Fibroblast of the aortic adventitia (primary cell): ENCODE results near the gene DCHS1. TPM values are rescaled to one million over a fixed set of nuclear protein-coding genes. Genes with fewer than 3 reads are reported as not detected.

Experiments used
- DNase-seq: peaks from one replicate; pipeline ENCODE4 v3.0.0-alpha.2; 2010; ENCODE audit warnings: low read depth
- H3K4me3 ChIP-seq: 2 replicates; pipeline ENCODE4 v1.5.1; 2011; ENCODE audit warnings: low read depth, mild to moderate bottlenecking, control low read depth, low read length, moderate library complexity
- total RNA-seq: library from RNA; depleted of rRNA; stranded (reverse); fragments of >200 nt; gene quantifications from 2 replicates; pipeline ENCODE4 v1.2.3, GENCODE V29; 2012; ENCODE audit warnings: low replicate concordance
- TF ChIP-seq, protein P1 (sequence below): IDR thresholded peaks from 2 replicates; pipeline ENCODE4 v1.5.1; 2011; ENCODE audit warnings: mild to moderate bottlenecking, low read length, control low read depth, inconsistent platforms; ENCODE audit not compliant: insufficient read depth

DCHS1 gene
- total RNA-seq, 1 donor, result 19.0 TPM

DNA sequence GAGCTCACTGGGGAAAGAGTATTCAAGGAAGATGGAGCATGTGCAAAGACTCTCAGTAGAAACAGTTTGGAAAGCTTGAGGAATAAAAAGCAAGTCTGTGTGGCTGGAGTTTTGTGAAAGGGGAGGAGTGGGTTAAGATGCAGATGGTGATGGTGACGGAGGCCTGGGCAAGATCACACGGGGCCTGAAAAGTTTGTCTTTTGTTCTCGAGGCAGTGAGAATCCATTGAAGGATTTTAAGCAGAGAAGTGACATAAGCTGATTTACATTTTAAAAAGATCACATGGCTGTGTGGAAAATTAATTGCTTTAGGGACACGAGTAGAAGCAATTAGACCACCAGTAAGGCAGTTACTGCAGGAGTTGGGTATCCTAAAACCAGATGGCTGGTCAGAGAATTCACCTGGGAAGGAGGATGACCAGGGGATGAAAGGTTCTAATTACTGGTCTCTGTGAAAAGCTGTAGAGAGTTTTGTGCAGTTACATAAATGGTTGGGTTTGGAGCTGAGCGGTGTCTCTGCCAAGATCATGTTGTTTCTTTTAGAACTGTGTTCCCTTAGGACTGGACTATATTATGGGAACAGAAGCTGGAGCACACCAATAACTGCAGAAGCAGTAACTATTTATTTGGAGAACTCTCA, 59.3 kb downstream of the DCHS1 start:
- no peak overlapping the region for H3K4me3 ChIP-seq
- TF ChIP-seq, protein P1, sequence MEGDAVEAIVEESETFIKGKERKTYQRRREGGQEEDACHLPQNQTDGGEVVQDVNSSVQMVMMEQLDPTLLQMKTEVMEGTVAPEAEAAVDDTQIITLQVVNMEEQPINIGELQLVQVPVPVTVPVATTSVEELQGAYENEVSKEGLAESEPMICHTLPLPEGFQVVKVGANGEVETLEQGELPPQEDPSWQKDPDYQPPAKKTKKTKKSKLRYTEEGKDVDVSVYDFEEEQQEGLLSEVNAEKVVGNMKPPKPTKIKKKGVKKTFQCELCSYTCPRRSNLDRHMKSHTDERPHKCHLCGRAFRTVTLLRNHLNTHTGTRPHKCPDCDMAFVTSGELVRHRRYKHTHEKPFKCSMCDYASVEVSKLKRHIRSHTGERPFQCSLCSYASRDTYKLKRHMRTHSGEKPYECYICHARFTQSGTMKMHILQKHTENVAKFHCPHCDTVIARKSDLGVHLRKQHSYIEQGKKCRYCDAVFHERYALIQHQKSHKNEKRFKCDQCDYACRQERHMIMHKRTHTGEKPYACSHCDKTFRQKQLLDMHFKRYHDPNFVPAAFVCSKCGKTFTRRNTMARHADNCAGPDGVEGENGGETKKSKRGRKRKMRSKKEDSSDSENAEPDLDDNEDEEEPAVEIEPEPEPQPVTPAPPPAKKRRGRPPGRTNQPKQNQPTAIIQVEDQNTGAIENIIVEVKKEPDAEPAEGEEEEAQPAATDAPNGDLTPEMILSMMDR, result no peak
- no peak for DNase-seq

DNA sequence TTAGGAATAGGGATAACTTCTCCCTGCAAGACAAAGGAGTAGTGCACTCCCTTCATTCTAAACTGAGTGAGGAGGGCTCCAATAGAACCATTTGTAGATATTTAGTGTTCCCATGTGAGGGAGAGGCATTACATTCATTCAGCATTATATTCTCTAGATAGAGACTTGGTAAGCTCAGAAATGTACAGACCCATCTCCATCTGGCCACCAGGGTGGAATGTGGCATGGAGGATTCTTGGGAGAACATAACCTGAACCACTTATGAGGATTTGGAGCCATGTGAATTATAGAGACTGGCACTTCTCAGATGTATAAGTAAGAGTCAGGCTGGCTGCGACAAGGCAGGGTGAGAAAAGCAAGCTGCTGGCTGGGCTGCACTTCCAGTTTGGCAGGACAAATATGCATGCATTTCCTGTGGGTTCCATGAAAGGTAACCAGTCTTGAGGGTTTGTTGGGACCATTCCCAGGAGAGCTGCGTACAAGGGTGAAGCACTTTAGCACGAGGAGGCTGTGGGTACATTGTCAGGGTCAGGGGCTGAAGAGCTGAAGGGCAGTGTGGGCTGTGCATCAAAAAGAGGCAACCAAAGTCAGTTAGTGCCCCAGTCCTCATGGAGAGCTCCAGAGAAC, 61.4 kb downstream of the DCHS1 start:
- DNase-seq, result no peak
- TF ChIP-seq, protein P1, result no peak
- no peak overlapping the region for H3K4me3 ChIP-seq

- DNase-seq, result no peak
- TF ChIP-seq, protein P1, result no peak
- H3K4me3 ChIP-seq, result no peak overlapping the region
Measured at GRCh38 chr11:6588018-6588417, 67.6 kb downstream of the DCHS1 start.

DNA sequence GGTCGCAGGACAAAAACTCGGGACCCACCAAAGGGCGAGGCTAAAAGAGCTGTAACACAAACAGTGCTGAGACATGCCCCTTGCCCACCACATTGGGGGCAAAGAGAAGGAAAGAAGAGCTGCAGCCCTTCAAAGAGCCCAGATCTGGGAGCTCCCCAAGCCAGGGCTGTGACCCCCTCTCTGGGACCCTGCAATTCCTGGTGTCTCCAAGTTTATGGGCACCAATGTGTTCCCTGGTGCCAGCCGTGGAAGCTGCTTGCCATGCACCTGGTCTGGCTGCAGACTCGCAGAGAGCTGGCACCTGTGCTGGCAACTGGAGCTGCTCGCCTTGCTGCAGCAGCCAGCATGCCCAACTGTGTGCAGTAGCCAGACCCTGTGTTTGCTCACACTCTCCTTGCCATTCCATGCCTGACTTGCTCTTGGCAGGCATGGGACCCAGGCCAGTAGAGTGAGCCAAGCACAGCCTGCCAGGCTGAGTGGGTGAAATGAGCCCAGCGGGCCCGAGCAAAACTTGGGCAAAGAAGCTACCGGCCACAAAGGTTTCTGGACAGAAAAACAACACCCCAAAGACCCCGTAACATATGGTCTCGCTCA, 68.2 kb downstream of the DCHS1 start:
- H3K4me3 ChIP-seq, result no peak overlapping the region
- TF ChIP-seq, protein P1, result no peak
- DNase-seq, result no peak

DNA sequence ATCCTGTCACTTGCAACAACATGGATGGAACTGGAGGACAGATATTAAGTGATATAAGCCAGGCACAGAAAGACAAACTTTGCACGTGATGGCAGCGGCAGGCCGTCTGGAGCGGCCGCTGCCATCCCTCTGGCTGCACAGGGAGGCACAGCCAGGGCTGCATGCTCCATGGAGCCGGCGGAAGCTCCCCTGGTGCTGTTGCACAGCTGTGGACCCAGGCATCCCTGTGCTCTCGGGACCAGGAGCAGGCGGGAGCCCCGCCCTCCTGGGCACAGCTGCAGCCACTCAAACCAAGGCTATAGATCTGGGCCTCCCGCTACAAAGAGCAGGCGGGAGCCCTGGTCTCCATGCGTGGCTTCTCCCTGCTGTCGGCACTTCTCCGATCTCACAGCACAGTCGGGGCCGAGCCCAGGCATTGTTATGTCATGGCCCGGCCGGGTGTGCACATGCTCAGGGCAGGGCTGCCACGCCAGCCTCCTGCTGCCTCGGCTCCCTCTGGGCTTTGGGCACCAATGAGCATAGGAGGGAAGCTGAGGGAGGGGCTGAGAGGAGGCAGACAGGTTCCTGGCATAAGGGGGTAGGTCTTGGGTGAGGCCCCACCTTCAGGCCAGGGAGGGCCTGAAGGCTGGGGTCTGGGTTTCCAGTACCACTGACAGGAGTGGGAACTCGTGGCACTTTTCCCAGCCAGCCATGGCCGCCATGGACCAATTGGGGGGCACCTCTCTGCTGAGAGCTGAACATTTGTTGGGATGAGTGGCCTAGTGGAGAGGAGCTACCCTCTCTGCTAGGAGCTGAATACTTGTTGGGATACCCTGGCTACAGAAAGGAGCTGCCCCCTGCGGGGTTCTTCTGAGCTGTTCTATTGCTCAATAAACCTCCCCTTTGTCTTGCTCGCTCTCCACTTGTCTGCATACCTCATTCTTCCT, 68.9 kb downstream of the DCHS1 start:
- TF ChIP-seq, protein P1, result no peak
- no peak for DNase-seq
- no peak overlapping the region for H3K4me3 ChIP-seq

DNA sequence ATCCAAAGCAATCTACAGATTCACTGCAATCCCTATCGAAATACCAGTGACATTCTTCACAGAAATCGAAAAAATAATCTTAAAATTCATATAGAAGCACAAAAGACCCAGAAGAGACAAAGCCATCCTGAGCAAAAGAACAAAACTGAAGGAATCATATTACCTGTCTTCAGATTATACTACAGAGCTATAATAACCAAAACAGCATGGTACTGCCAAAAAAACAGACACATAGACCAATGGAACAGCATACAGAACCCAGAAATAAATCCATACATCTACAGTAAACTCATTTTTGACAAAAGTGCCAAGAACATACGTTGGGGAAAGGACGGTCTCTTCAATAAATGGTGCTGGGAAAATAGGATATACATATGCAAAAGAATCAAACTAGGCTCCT, 71.1 kb downstream of the DCHS1 start:
- no peak overlapping the region for H3K4me3 ChIP-seq
- TF ChIP-seq, protein P1, result no peak
- DNase-seq, result no peak
